PC-9 (cell line): ENCODE data around the gene TLR6.

Experiments
- CTCF ChIP-seq: fragments of 200-600 bp; sonication (generic); conservative IDR thresholded peaks from 2 replicates; pipeline ENCODE4 v1.6.1; 2017; ENCODE audit warnings: mixed run types, antibody characterized with exemption, mild to moderate bottlenecking, moderate library complexity
- EZH2 ChIP-seq: fragments of 200-600 bp; sonication (generic); IDR thresholded peaks from 2 replicates; pipeline ENCODE4 v1.8.0; 2017; ENCODE audit warnings: antibody characterized with exemption, low read depth

DNA sequence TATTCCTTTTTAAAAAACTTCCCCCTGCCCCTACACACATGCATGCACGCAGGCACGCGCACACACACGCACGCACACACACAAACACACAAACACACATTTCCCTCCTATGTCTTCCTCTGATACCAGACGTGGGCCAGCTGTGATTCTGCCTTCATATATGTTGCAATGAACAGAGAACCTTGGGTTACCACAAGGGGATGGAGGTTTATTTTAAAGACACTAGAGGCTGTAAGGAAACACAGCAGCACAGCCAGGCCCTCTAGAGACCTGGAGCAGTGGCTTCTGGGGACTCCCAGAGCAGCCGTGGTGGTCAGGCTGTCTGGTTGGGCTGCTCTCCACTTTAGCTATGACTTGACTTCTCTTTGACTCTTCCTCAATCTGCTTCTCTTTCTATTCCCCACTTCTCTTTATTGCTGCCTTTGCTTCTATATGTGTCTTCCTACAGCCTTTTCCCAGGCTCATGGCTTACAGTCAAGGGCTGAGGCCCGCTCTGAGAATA is 70.7 kb downstream of the TLR6 start:
- TF ChIP-seq CTCF (no peak), EZH2 (no peak)
